Measurements from ENCODE around the gene PRKG2. TPM values are rescaled to one million over a fixed set of nuclear protein-coding genes. Genes with fewer than 3 reads are reported as not detected.

Gene PRKG2
- total RNA-seq, 1 donor from 2014 or later = 0.72 TPM

DNA sequence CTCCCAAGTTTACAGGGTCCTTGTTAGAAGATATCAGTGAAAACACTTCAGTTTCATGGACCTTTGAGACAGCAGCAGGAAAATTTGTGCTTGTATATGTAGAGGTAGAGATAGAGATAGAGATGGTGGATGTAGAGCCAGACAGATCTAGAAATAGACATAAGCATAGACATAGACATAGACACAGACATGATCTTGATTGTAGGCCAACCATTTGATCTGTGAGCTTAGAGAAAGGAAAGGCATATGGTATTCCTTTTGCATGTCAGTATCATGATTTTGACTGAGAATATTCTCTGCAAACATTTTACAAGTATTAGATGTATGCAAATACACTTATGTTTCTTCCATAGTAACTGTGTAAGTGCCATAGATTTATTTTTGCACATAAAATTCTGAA is 65.0 kb downstream of the PRKG2 start:
- H3K4me1 Mint-ChIP-seq (ENCODE audit: unreplicated experiment) = no peaks in the 10 kb centered on the region
- no peak overlapping the region for H3K4me3 Mint-ChIP-seq (ENCODE audit: unreplicated experiment)
- H3K27me3 Mint-ChIP-seq (ENCODE audit: unreplicated experiment) = peaks cover 3% of the 10 kb centered on the region
- H3K9me3 Mint-ChIP-seq (ENCODE audit: unreplicated experiment) = no peaks in the 10 kb centered on the region
- H3K36me3 Mint-ChIP-seq (ENCODE audit: low read depth, unreplicated experiment) = no peaks in the 10 kb centered on the region
- TF ChIP-seq, protein P1, sequence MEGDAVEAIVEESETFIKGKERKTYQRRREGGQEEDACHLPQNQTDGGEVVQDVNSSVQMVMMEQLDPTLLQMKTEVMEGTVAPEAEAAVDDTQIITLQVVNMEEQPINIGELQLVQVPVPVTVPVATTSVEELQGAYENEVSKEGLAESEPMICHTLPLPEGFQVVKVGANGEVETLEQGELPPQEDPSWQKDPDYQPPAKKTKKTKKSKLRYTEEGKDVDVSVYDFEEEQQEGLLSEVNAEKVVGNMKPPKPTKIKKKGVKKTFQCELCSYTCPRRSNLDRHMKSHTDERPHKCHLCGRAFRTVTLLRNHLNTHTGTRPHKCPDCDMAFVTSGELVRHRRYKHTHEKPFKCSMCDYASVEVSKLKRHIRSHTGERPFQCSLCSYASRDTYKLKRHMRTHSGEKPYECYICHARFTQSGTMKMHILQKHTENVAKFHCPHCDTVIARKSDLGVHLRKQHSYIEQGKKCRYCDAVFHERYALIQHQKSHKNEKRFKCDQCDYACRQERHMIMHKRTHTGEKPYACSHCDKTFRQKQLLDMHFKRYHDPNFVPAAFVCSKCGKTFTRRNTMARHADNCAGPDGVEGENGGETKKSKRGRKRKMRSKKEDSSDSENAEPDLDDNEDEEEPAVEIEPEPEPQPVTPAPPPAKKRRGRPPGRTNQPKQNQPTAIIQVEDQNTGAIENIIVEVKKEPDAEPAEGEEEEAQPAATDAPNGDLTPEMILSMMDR (IDR thresholded peaks at IDR 0.05; ENCODE audit: unreplicated experiment) = no peak
- H3K27ac Mint-ChIP-seq (ENCODE audit: unreplicated experiment) = no peak overlapping the region
- no peak for DNase-seq (ENCODE audit: low spot score)

DNA sequence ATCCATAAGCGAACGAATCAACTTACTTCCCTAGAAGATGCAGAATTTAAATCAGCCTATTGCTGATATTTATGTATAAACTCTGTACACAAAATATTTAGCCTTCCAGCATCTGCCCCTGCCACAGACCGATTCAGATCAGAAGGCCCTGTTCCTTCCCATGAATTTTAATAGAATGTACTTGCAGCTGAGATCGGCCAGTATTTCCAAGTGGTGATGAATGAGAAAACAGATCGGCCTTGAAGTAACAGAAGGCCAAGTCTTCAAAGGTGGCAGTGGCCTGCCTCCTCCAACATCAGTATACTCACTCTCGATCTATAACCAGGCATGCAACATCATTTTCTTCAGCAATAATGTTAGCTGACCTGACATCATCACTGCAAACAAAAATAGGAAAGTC is 66.4 kb downstream of the PRKG2 start:
- no peak overlapping the region for H3K4me3 Mint-ChIP-seq (ENCODE audit: unreplicated experiment)

DNA sequence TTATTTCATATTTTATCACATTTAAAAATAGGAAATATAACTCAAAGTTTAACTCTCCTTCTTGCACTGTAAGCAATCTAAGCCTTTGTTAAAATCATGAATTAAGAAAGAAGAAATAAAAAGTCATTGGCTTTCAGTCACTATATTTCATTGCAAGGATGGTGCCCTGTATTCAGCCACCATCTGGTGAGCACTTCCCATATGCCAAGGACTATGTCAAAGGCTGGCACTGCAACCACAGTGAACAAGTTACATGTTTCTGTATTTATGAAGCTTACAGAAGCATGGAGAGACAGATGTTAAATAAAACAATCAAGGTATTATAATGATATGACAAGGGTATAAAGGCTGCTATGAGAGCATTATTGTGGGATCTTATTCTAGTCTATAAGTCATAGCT is 68.6 kb downstream of the PRKG2 start:
- Mint-ChIP-seq H3K9me3 (ENCODE audit: unreplicated experiment) (no peaks in the 10 kb centered on the region), H3K27ac (ENCODE audit: unreplicated experiment) (no peak overlapping the region), H3K27me3 (ENCODE audit: unreplicated experiment) (no peaks in the 10 kb centered on the region), H3K4me3 (ENCODE audit: unreplicated experiment) (no peak overlapping the region), H3K4me1 (ENCODE audit: unreplicated experiment) (no peaks in the 10 kb centered on the region), H3K36me3 (ENCODE audit: low read depth, unreplicated experiment) (no peaks in the 10 kb centered on the region)
- DNase-seq (ENCODE audit: low spot score) = no peak
- TF ChIP-seq, protein P1 (IDR thresholded peaks at IDR 0.05; ENCODE audit: unreplicated experiment) = no peak

More for the DNA sequence above, 66.4 kb downstream of the PRKG2 start:
- no peak for DNase-seq (ENCODE audit: low spot score)
- Mint-ChIP-seq H3K4me1 (ENCODE audit: unreplicated experiment) (no peaks in the 10 kb centered on the region), H3K36me3 (ENCODE audit: low read depth, unreplicated experiment) (no peaks in the 10 kb centered on the region), H3K9me3 (ENCODE audit: unreplicated experiment) (no peaks in the 10 kb centered on the region), H3K27ac (ENCODE audit: unreplicated experiment) (no peak overlapping the region), H3K27me3 (ENCODE audit: unreplicated experiment) (peaks cover under 1% of the 10 kb centered on the region)
- TF ChIP-seq, protein P1 (IDR thresholded peaks at IDR 0.05; ENCODE audit: unreplicated experiment) = no peak

DNA sequence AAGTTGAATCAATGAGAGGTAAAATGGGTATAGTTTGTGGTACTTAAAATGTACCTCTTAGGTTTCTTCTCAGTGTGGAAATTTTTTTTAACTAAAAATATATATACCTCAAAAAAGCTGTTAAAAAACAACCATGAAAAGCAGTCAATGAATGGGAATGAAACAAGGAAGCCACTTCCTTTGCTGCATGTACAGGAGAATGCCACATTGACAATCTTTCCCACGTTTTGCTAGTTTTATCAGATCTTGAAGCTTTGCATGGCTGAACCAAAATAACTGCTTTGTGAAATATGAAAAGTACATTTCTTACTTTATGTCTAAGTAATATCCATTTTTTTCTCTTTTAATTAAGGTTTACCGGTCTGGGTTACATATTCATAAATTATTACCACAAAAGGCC is 71.8 kb downstream of the PRKG2 start:
- TF ChIP-seq, protein P1 (IDR thresholded peaks at IDR 0.05; ENCODE audit: unreplicated experiment) = no peak
- Mint-ChIP-seq H3K27ac (ENCODE audit: unreplicated experiment) (no peak overlapping the region), H3K4me3 (ENCODE audit: unreplicated experiment) (no peak overlapping the region), H3K9me3 (ENCODE audit: unreplicated experiment) (no peaks in the 10 kb centered on the region), H3K27me3 (ENCODE audit: unreplicated experiment) (no peaks in the 10 kb centered on the region), H3K36me3 (ENCODE audit: low read depth, unreplicated experiment) (no peaks in the 10 kb centered on the region), H3K4me1 (ENCODE audit: unreplicated experiment) (no peaks in the 10 kb centered on the region)
- DNase-seq (ENCODE audit: low spot score) = no peak

DNA sequence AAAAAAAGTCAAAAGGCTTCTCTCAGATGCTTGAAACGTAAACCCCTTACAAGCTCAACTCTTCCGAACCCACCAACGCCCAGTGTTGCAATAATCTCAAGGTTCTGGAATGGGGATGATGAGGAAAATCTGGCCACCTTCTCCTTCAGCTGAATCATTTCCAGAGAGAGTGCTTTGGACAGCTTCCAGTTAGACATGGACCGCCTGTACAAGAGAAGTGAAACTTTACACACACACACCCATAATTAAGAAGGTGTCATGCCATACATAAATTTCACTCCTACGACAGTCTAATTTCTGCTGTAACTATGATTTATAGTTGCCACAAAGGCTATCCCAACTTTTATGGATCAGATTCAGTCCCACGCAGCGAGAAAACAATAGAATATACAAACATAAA is 72.3 kb downstream of the PRKG2 start:
- Mint-ChIP-seq H3K4me1 (ENCODE audit: unreplicated experiment) (no peaks in the 10 kb centered on the region), H3K27ac (ENCODE audit: unreplicated experiment) (no peak overlapping the region), H3K4me3 (ENCODE audit: unreplicated experiment) (no peak overlapping the region), H3K27me3 (ENCODE audit: unreplicated experiment) (no peaks in the 10 kb centered on the region), H3K36me3 (ENCODE audit: low read depth, unreplicated experiment) (no peaks in the 10 kb centered on the region), H3K9me3 (ENCODE audit: unreplicated experiment) (no peaks in the 10 kb centered on the region)
- TF ChIP-seq, protein P1 (IDR thresholded peaks at IDR 0.05; ENCODE audit: unreplicated experiment) = no peak
- no peak for DNase-seq (ENCODE audit: low spot score)
